DND-41 (cell line): ENCODE results near the gene DYNLL2.

Experiments used
- ATAC-seq: fragments of 200-7000 bp; cut with Tn5 transposase; 3 replicates; pipeline ENCODE4 v1.9.1; 2021; ENCODE audit warnings: low read depth; ENCODE audit not compliant: insufficient read depth
- DNase-seq: peaks from one replicate; pipeline ENCODE4 v3.0.0-alpha.2; 2020
- H2AFZ ChIP-seq: 2 replicates; pipeline ENCODE4 v1.6.0; 2012; ENCODE audit warnings: low read depth, low read length
- H3K27ac ChIP-seq: 2 replicates; pipeline ENCODE4 v1.5.1; 2012; ENCODE audit warnings: low read length, inconsistent platforms
- H3K27me3 ChIP-seq: fragments of 200-600 bp; sonication (generic); 2 replicates; pipeline ENCODE4 v1.6.0; 2012; ENCODE audit warnings: low read length, mild to moderate bottlenecking, inconsistent platforms; ENCODE audit not compliant: insufficient read depth, poor library complexity
- H3K36me3 ChIP-seq: 2 replicates; pipeline ENCODE4 v1.5.1; 2012; ENCODE audit warnings: low read length, inconsistent platforms; ENCODE audit not compliant: insufficient read depth
- H3K4me1 ChIP-seq: 2 replicates; pipeline ENCODE4 v1.5.1; 2012; ENCODE audit warnings: mild to moderate bottlenecking, low read length; ENCODE audit not compliant: insufficient read depth
- H3K4me2 ChIP-seq: 2 replicates; pipeline ENCODE4 v1.6.0; 2012; ENCODE audit warnings: mild to moderate bottlenecking, moderate library complexity, low read length, inconsistent platforms; ENCODE audit not compliant: insufficient read depth
- H3K4me3 ChIP-seq, 2 experiments: fragments of 200-600 bp in 1 of 2; shearing (Covaris generic) in 1 of 2; 2 replicates each; pipeline ENCODE4 v1.5.1; 2012 to 2016; ENCODE audit warnings: inconsistent platforms in 2 of 2, low read length in 2 of 2, mild to moderate bottlenecking in 2 of 2, low read depth in 1 of 2, moderate library complexity in 1 of 2
- H3K79me2 ChIP-seq: 2 replicates; pipeline ENCODE4 v1.6.0; 2012; ENCODE audit warnings: low read length, inconsistent platforms; ENCODE audit not compliant: insufficient read depth
- H3K9ac ChIP-seq: 2 replicates; pipeline ENCODE4 v1.6.0; 2012; ENCODE audit warnings: low read depth, mild to moderate bottlenecking, inconsistent platforms, low read length, moderate library complexity
- H3K9me3 ChIP-seq: 2 replicates; pipeline ENCODE4 v1.5.1; 2012; ENCODE audit warnings: low read length, moderate library complexity, mild to moderate bottlenecking, inconsistent platforms; ENCODE audit not compliant: insufficient read depth, severe bottlenecking
- H4K20me1 ChIP-seq: 2 replicates; pipeline ENCODE4 v1.6.0; 2012; ENCODE audit warnings: low read length; ENCODE audit not compliant: insufficient read depth
- EZH2 ChIP-seq: IDR thresholded peaks from 3 replicates; pipeline ENCODE4 v1.6.1; 2012; ENCODE audit warnings: borderline replicate concordance, low read depth, mild to moderate bottlenecking, moderate library complexity, low read length, inconsistent platforms; ENCODE audit not compliant: severe bottlenecking
- TF ChIP-seq, protein P1 (sequence below): IDR thresholded peaks from 2 replicates; pipeline ENCODE4 v1.5.1; 2012; ENCODE audit warnings: borderline replicate concordance, low read length, moderate library complexity, mild to moderate bottlenecking; ENCODE audit not compliant: poor library complexity, severe bottlenecking; ENCODE audit errors: extremely low read depth

DYNLL2 gene

DNA sequence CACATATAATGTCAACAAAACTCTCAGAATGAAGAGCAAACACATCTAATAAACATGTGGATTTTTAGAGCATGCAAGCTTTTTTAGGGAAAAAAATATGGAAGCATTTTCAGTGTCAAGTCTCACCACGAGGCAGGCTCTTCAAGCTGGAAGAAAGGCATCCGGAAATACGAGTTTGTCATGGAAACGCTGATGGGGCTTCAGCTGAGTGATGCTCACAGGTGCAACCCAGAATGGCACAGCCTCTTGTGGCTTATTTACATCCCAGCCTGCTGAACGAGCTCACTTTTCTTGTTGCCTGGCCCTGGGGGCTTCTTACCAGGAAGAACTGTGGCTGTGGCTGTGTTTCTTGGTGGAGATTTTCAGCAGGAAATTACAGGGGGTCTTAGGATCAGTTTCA, 24.1 kb upstream of the DYNLL2 start:
- Histone ChIP-seq H3K4me1 (no peaks in the 10 kb centered on the region; the same call in 1 of the 2 replicates), H3K36me3 (no peaks in the 10 kb centered on the region), H3K79me2 (no peaks in the 10 kb centered on the region), H3K4me2 (no peak overlapping the region), H3K9me3 (no peaks in the 10 kb centered on the region), H3K27me3 (peaks cover 22% of the 10 kb centered on the region), H3K4me3 (no peak overlapping the region), H2AFZ (no peak overlapping the region), H4K20me1 (no peaks in the 10 kb centered on the region), H3K9ac (no peak overlapping the region), H3K27ac (no peak overlapping the region)
- no peak for DNase-seq
- TF ChIP-seq, protein P1, sequence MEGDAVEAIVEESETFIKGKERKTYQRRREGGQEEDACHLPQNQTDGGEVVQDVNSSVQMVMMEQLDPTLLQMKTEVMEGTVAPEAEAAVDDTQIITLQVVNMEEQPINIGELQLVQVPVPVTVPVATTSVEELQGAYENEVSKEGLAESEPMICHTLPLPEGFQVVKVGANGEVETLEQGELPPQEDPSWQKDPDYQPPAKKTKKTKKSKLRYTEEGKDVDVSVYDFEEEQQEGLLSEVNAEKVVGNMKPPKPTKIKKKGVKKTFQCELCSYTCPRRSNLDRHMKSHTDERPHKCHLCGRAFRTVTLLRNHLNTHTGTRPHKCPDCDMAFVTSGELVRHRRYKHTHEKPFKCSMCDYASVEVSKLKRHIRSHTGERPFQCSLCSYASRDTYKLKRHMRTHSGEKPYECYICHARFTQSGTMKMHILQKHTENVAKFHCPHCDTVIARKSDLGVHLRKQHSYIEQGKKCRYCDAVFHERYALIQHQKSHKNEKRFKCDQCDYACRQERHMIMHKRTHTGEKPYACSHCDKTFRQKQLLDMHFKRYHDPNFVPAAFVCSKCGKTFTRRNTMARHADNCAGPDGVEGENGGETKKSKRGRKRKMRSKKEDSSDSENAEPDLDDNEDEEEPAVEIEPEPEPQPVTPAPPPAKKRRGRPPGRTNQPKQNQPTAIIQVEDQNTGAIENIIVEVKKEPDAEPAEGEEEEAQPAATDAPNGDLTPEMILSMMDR: no peak
- TF ChIP-seq EZH2: no peak
- 0 out of 3 replicates have a peak, but pooled peaks have one; percentile 33 for ATAC-seq

DNA sequence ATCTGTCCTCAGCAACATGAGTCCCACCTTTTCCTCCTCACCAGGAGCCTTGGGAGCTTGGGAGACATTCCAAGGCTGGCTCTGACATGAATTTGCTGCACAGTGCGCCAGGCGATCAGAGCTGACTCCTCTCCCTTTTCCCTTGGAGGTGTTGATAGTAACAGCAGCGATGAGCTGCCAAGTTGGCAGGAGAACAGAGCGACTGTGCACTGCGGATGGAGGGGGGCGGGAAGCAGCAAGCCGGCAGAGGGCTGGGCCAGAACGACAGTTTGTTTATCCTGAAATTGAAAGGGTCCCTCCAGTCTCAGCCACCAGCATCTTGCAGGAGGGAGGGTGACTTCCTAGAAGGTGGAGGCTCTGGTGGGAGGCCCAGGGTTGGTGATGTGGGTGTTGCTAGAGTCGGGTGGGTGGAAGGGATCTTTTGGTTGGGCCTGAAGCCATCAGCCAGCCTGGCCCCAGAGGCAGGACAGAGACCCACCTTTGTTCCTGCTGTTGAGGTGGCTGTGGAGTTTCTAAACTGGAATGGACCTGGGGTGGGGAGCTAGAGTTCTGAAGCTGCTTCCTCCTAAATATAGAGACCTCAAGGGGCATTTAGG, 22.5 kb upstream of the DYNLL2 start:
- H4K20me1 ChIP-seq: no peaks in the 10 kb centered on the region
- H3K27ac ChIP-seq: no peak overlapping the region
- TF ChIP-seq EZH2: no peak
- TF ChIP-seq, protein P1: no peak
- no peak overlapping the region for H3K4me3 ChIP-seq
- H3K4me1 ChIP-seq: no peaks in the 10 kb centered on the region; the same call in 1 of the 2 replicates
- no peaks in the 10 kb centered on the region for H3K9me3 ChIP-seq
- H3K4me2 ChIP-seq: no peak overlapping the region; the same call in 1 of the 2 replicates
- no peaks in the 10 kb centered on the region for H3K79me2 ChIP-seq
- peaks cover 17% of the 10 kb centered on the region for H3K27me3 ChIP-seq
- DNase-seq (peak; percentile 51), ATAC-seq (peak; percentile 77)
- H3K36me3 ChIP-seq: no peaks in the 10 kb centered on the region
- no peak overlapping the region; the same call in 1 of the 2 replicates for H2AFZ ChIP-seq
- peak overlapping the region; percentile 2; the same call in 1 of the 2 replicates for H3K9ac ChIP-seq

DNA sequence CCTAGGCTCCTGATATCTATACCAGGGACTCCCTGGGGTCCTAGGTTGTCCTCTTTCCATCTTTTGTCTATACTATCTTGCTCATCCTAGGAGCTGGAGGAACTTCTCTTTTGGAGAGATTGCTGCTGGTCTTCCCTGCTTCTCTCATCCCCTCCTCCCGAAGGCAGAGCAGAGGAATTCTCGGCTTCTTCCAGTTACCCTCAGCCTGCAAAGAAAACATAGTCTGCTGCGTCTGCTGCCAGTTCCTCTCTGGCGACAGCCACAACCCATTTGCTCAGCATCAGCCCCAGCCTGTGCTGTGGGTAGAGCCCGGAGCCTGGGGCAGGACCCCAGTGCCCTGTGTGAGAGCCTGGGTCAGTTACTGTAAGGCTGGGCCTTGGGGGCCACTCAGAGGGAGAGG, 21.5 kb upstream of the DYNLL2 start:
- ATAC-seq (no peak), DNase-seq (no peak)
- peaks cover 14% of the 10 kb centered on the region for H3K27me3 ChIP-seq
- H3K27ac ChIP-seq: no peak overlapping the region
- no peaks in the 10 kb centered on the region for H4K20me1 ChIP-seq
- no peak overlapping the region for H3K4me2 ChIP-seq
- no peaks in the 10 kb centered on the region for H3K36me3 ChIP-seq
- H3K4me1 ChIP-seq: no peaks in the 10 kb centered on the region; the same call in 1 of the 2 replicates
- H3K4me3 ChIP-seq: no peak overlapping the region
- TF ChIP-seq, protein P1: no peak
- TF ChIP-seq EZH2: no peak
- H2AFZ ChIP-seq: no peak overlapping the region
- no peak overlapping the region for H3K9ac ChIP-seq
- no peaks in the 10 kb centered on the region for H3K79me2 ChIP-seq
- H3K9me3 ChIP-seq: no peaks in the 10 kb centered on the region
